DOHH2 (cell line): ENCODE results near the gene ACSBG1.

Experiments
- CTCF ChIP-seq: fragments of 200-600 bp; sonication (generic); IDR thresholded peaks from one replicate; pipeline ENCODE4 v1.5.1; 2014; ENCODE audit warnings: antibody characterized with exemption, mild to moderate bottlenecking, low read depth, low read length; ENCODE audit not compliant: poor library complexity, severe bottlenecking
- EZH2phosphoT487 ChIP-seq: fragments of 200-600 bp; sonication (generic); IDR thresholded peaks from 2 replicates; pipeline ENCODE4 v1.6.1; 2017; ENCODE audit warnings: borderline replicate concordance, mild to moderate bottlenecking, antibody characterized with exemption, low read length, moderate library complexity, mixed read lengths

GRCh38 chr15:78244893-78245292, 10.5 kb upstream of the ACSBG1 start:
- TF ChIP-seq CTCF, result no peak
- TF ChIP-seq EZH2phosphoT487, result no peak
